Trophoblast cell (in vitro differentiated cells and primary cell): ENCODE measurements around the gene GULP1.

Source experiments
- DNase-seq, 2 donors: peaks; one replicate each; pipeline ENCODE4 v3.0.0-alpha.2; 2016
- H2AFZ ChIP-seq: 2 replicates; pipeline ENCODE4 v1.6.1; 2013; ENCODE audit warnings: low read length, moderate library complexity, mild to moderate bottlenecking; ENCODE audit not compliant: insufficient read depth, poor library complexity
- H2AK5ac ChIP-seq: 2 replicates; pipeline ENCODE4 v1.6.1; 2013; ENCODE audit warnings: mild to moderate bottlenecking, low read length
- H2BK120ac ChIP-seq: 2 replicates; pipeline ENCODE4 v1.6.1; 2013; ENCODE audit warnings: low read length, mild to moderate bottlenecking, moderate library complexity; ENCODE audit not compliant: insufficient read depth, poor library complexity
- H2BK12ac ChIP-seq: 2 replicates; pipeline ENCODE4 v1.6.1; 2013; ENCODE audit warnings: mild to moderate bottlenecking, low read length, moderate library complexity
- H2BK5ac ChIP-seq: 2 replicates; pipeline ENCODE4 v1.6.1; 2013; ENCODE audit warnings: low read length, low read depth, moderate library complexity, mild to moderate bottlenecking; ENCODE audit not compliant: poor library complexity
- H3K14ac ChIP-seq: 2 replicates; pipeline ENCODE4 v1.6.1; 2013; ENCODE audit warnings: mild to moderate bottlenecking, low read length
- H3K18ac ChIP-seq: 2 replicates; pipeline ENCODE4 v1.6.1; 2013; ENCODE audit warnings: mild to moderate bottlenecking, low read length
- H3K23ac ChIP-seq: 2 replicates; pipeline ENCODE4 v1.6.1; 2013; ENCODE audit warnings: low read length
- H3K27ac ChIP-seq: 2 replicates; pipeline ENCODE4 v1.5.1; 2013; ENCODE audit warnings: low read depth, mild to moderate bottlenecking, inconsistent platforms, low read length, moderate library complexity
- H3K27me3 ChIP-seq: 2 replicates; pipeline ENCODE4 v1.6.1; 2013; ENCODE audit warnings: inconsistent platforms, mild to moderate bottlenecking, low read length, moderate library complexity; ENCODE audit not compliant: insufficient read depth
- H3K36me3 ChIP-seq, 2 experiments: 1 replicate in 1 of 2; 2 replicates in 1 of 2; pipeline ENCODE4 v1.6.1; 2013; ENCODE audit warnings: low read length in 2 of 2, mild to moderate bottlenecking in 2 of 2, moderate library complexity in 1 of 2; ENCODE audit not compliant: insufficient read depth in 2 of 2, control insufficient read depth in 1 of 2
- H3K4ac ChIP-seq: 2 replicates; pipeline ENCODE4 v1.6.1; 2013; ENCODE audit warnings: low read depth, mild to moderate bottlenecking, low read length, moderate library complexity
- H3K4me1 ChIP-seq, 2 experiments: 1 replicate in 1 of 2; 2 replicates in 1 of 2; pipeline ENCODE4 v1.6.1; 2013; ENCODE audit warnings: low read length in 2 of 2, mild to moderate bottlenecking in 2 of 2, moderate library complexity in 1 of 2; ENCODE audit not compliant: insufficient read depth in 2 of 2, control insufficient read depth in 1 of 2
- H3K4me2 ChIP-seq: 2 replicates; pipeline ENCODE4 v1.6.1; 2013; ENCODE audit warnings: inconsistent platforms, mild to moderate bottlenecking, low read length, moderate library complexity
- H3K4me3 ChIP-seq: 2 replicates; pipeline ENCODE4 v1.5.1; 2013; ENCODE audit warnings: mild to moderate bottlenecking, low read depth, low read length, inconsistent platforms
- H3K79me1 ChIP-seq: one replicate; pipeline ENCODE4 v1.6.1; 2013; ENCODE audit warnings: low read length
- H3K79me2 ChIP-seq: 2 replicates; pipeline ENCODE4 v1.6.1; 2013; ENCODE audit warnings: low read length, mild to moderate bottlenecking; ENCODE audit not compliant: control insufficient read depth, insufficient read depth, poor library complexity
- H3K9ac ChIP-seq: 2 replicates; pipeline ENCODE4 v1.6.1; 2013; ENCODE audit warnings: mild to moderate bottlenecking, low read length
- H3K9me3 ChIP-seq: 2 replicates; pipeline ENCODE4 v1.6.1; 2013; ENCODE audit warnings: low read depth, mild to moderate bottlenecking, control low read depth, inconsistent platforms, low read length; ENCODE audit not compliant: insufficient read depth
- H4K12ac ChIP-seq: 2 replicates; pipeline ENCODE4 v1.6.1; 2013; ENCODE audit warnings: low read depth, mild to moderate bottlenecking, low read length, moderate library complexity
- H4K8ac ChIP-seq: 2 replicates; pipeline ENCODE4 v1.6.1; 2013; ENCODE audit warnings: low read depth, mild to moderate bottlenecking, low read length, moderate library complexity
- H4K91ac ChIP-seq: one replicate; pipeline ENCODE4 v1.6.1; 2013; ENCODE audit warnings: low read depth, mild to moderate bottlenecking, low read length, moderate library complexity
- WGBS: extraction: QIAGEN DNeasy Blood & Tissue Kit; methylation state at CpG from one replicate; pipeline ENCODE4 v1.1.7; 2013; ENCODE audit warnings: missing lambda C conversion rate; ENCODE audit not compliant: insufficient read length, insufficient coverage; ENCODE audit errors: extremely low coverage; 5-methylcytosine and 5-hydroxymethylcytosine counted together

Gene GULP1

DNA sequence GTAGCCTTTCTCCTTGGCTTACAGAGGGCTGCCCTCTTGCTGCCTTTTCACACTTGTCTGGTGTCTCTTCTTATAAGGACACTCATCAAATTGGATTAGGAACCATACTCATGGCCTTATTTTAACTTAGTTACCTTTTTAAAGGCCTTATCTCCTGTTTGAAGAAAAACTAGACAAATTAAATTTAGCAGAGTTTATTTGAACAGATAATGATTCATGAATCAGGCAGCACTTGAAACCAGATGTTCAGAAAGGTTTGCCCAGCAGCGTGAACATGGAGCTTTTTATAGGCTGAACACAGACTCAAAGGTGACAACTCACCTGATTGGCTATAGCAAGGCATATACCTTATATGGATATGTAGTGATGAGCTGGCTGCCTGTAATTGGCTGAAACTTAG is 238.0 kb downstream of the GULP1 start:
- H3K4me1 ChIP-seq = no peaks in the 10 kb centered on the region
- H3K4me3 ChIP-seq = no peak overlapping the region
- no peak overlapping the region for H4K91ac ChIP-seq
- WGBS = no CpG with 5 or more reads among the region's 1 CpG
- H2AK5ac ChIP-seq = no peak overlapping the region
- no peak overlapping the region for H2BK5ac ChIP-seq
- H3K14ac ChIP-seq = no peak overlapping the region
- no peaks in the 10 kb centered on the region for H3K27me3 ChIP-seq
- H4K8ac ChIP-seq = no peak overlapping the region
- H3K18ac ChIP-seq = no peak overlapping the region
- H3K9ac ChIP-seq = no peak overlapping the region
- no peak overlapping the region for H2AFZ ChIP-seq
- no peak overlapping the region for H3K4me2 ChIP-seq
- no peaks in the 10 kb centered on the region for H3K79me2 ChIP-seq
- H4K12ac ChIP-seq = no peak overlapping the region
- H3K4ac ChIP-seq = no peak overlapping the region
- no peaks in the 10 kb centered on the region for H3K9me3 ChIP-seq
- H2BK120ac ChIP-seq = no peak overlapping the region
- H3K36me3 ChIP-seq = no peaks in the 10 kb centered on the region
- no peak overlapping the region for H3K27ac ChIP-seq
- no peak overlapping the region for H3K23ac ChIP-seq
- H2BK12ac ChIP-seq = no peak overlapping the region
- H3K79me1 ChIP-seq = no peaks in the 10 kb centered on the region
- no peak for DNase-seq

DNA sequence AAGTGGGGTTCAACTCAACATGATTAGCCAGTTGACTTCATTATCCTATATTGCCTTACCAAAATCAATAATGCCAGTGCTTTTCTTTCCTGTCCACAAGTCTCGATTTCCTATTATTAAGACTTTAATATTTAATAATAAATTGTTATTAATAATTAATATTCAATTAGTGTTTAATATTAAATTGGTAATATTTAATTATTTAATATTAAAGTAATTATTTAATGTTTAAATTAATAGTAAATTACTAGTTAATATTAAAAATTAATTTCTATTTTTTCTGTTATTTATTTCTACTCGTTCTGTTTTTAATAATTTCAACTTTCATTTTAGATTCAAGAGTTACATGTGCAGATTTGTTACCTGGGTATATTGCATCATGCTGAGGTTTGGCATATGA is 243.2 kb downstream of the GULP1 start:
- Histone ChIP-seq H2AK5ac (no peak overlapping the region), H4K12ac (no peak overlapping the region)

DNA sequence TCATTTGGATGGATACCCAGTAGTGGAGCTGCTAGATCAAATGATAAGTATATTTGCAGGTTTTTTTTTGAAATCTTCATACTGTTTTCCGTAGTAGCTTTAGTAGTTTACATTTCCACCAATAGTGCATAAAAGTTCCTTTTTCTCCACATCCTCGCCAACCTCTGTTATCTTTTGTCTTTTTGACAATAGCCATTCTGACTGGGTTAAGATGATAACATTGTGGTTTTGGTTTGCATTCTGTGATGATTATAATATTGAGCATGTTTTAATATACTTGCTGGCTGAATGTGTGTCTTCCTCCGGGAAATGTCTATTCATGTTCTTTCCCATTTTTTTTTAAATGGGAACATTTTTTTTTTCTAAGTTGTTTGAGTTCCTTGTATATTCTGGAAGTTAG is 260.0 kb downstream of the GULP1 start:
- Histone ChIP-seq H2BK5ac (no peak overlapping the region), H3K27ac (no peak overlapping the region), H3K18ac (no peak overlapping the region), H4K91ac (no peak overlapping the region), H4K12ac (no peak overlapping the region), H3K36me3 (no peaks in the 10 kb centered on the region), H3K14ac (no peak overlapping the region), H3K23ac (no peak overlapping the region), H3K79me2 (no peaks in the 10 kb centered on the region), H3K27me3 (no peaks in the 10 kb centered on the region), H2AFZ (no peak overlapping the region), H3K9me3 (no peaks in the 10 kb centered on the region), H4K8ac (no peak overlapping the region), H3K9ac (no peak overlapping the region), H3K79me1 (no peaks in the 10 kb centered on the region), H2AK5ac (no peak overlapping the region), H2BK12ac (no peak overlapping the region), H3K4me1 (no peaks in the 10 kb centered on the region), H2BK120ac (no peak overlapping the region), H3K4ac (no peak overlapping the region), H3K4me2 (no peak overlapping the region), H3K4me3 (no peak overlapping the region)
- no peak for DNase-seq
- WGBS = no CpG with 5 or more reads among the region's 3 CpGs

More for the DNA sequence above, 243.2 kb downstream of the GULP1 start:
- no peaks in the 10 kb centered on the region for H3K4me1 ChIP-seq
- H2AFZ ChIP-seq = no peak overlapping the region
- no peaks in the 10 kb centered on the region for H3K9me3 ChIP-seq
- H4K91ac ChIP-seq = no peak overlapping the region
- H3K79me2 ChIP-seq = no peaks in the 10 kb centered on the region
- no peaks in the 10 kb centered on the region for H3K27me3 ChIP-seq
- H3K4me3 ChIP-seq = no peak overlapping the region
- H3K4me2 ChIP-seq = no peak overlapping the region
- no peak overlapping the region for H3K27ac ChIP-seq
- no CpG with 5 or more reads among the region's 2 CpGs for WGBS
- DNase-seq = no peak
- H2BK5ac ChIP-seq = no peak overlapping the region
- no peak overlapping the region for H2BK12ac ChIP-seq
- no peak overlapping the region for H3K9ac ChIP-seq
- H3K23ac ChIP-seq = no peak overlapping the region
- no peak overlapping the region for H2BK120ac ChIP-seq
- no peak overlapping the region for H3K14ac ChIP-seq
- no peak overlapping the region for H3K4ac ChIP-seq
- no peaks in the 10 kb centered on the region for H3K79me1 ChIP-seq
- no peak overlapping the region for H3K18ac ChIP-seq
- no peaks in the 10 kb centered on the region for H3K36me3 ChIP-seq
- H4K8ac ChIP-seq = no peak overlapping the region

DNA sequence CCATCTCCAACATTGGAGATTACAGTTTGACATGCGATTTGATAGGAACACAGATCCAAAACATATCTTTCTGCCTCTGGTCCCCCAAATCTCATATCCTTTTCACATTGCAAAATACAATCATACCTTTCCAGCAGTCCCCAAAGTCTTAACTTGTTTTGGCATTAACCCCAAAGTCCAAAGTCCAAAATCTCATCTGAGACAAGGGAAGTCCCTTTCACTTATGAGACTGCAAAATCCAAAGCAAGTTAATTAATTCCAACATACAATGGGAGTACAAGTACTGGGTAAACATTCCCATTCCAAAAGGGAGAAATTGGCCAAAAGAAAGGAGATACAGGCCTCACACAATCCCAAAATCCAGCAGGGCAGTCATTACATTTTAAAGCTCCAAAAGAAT is 265.4 kb downstream of the GULP1 start:
- H3K27me3 ChIP-seq = no peaks in the 10 kb centered on the region
- H3K27ac ChIP-seq = no peak overlapping the region
- H2BK120ac ChIP-seq = no peak overlapping the region
- H2BK12ac ChIP-seq = no peak overlapping the region
- H2AFZ ChIP-seq = no peak overlapping the region
- no peaks in the 10 kb centered on the region for H3K79me1 ChIP-seq
- H4K91ac ChIP-seq = no peak overlapping the region
- no peak for DNase-seq
- H2BK5ac ChIP-seq = no peak overlapping the region
- H3K36me3 ChIP-seq = peaks cover 2% of the 10 kb centered on the region in 2 experiments
- H4K8ac ChIP-seq = no peak overlapping the region
- H2AK5ac ChIP-seq = no peak overlapping the region
- H3K14ac ChIP-seq = no peak overlapping the region
- H3K4me2 ChIP-seq = no peak overlapping the region
- no peak overlapping the region for H3K4ac ChIP-seq
- no CpG with 5 or more reads among the region's 1 CpG for WGBS
- H3K79me2 ChIP-seq = no peaks in the 10 kb centered on the region
- no peak overlapping the region for H3K4me3 ChIP-seq
- no peak overlapping the region for H3K18ac ChIP-seq
- H3K9me3 ChIP-seq = peaks cover 3% of the 10 kb centered on the region
- no peaks in the 10 kb centered on the region for H3K4me1 ChIP-seq
- H3K9ac ChIP-seq = no peak overlapping the region
- H4K12ac ChIP-seq = no peak overlapping the region
- no peak overlapping the region for H3K23ac ChIP-seq
